GM12865 (cell line): ENCODE data around the gene CHST13.

Source experiments
- DNase-seq: peaks from one replicate; pipeline ENCODE4 v3.0.0; 2010; ENCODE audit warnings: low read depth
- H3K4me3 ChIP-seq: 2 replicates; pipeline ENCODE4 v1.5.1; 2011; ENCODE audit warnings: mild to moderate bottlenecking, low read depth, low read length, control low read depth
- CTCF ChIP-seq: IDR thresholded peaks from 2 replicates; pipeline ENCODE4 v1.5.1; 2011; ENCODE audit warnings: low read length, control low read depth, low read depth, inconsistent platforms; ENCODE audit not compliant: insufficient read depth; ENCODE audit errors: missing control alignments

The CHST13 gene

GRCh38 chr3:126478581-126479310 is 45.2 kb upstream of the CHST13 start:
- H3K4me3 ChIP-seq: no peak overlapping the region
- DNase-seq: no peak
- TF ChIP-seq CTCF: no peak

- H3K4me3 ChIP-seq: no peak overlapping the region
- DNase-seq: no peak
- TF ChIP-seq CTCF: no peak
These were observed 44.3 kb upstream of the CHST13 start for GRCh38 chr3:126479642-126480041.

GRCh38 chr3:126480206-126480605 is 43.7 kb upstream of the CHST13 start:
- no peak overlapping the region for H3K4me3 ChIP-seq
- no peak for DNase-seq
- TF ChIP-seq CTCF: no peak

GRCh38 chr3:126480861-126481260 is 43.1 kb upstream of the CHST13 start:
- H3K4me3 ChIP-seq: no peak overlapping the region
- no peak for DNase-seq
- no peak for TF ChIP-seq CTCF

GRCh38 chr3:126481808-126482502 is 42.0 kb upstream of the CHST13 start:
- TF ChIP-seq CTCF: no peak
- no peak overlapping the region for H3K4me3 ChIP-seq
- DNase-seq: no peak

GRCh38 chr3:126482503-126483255 is 41.3 kb upstream of the CHST13 start:
- no peak for TF ChIP-seq CTCF
- H3K4me3 ChIP-seq: no peak overlapping the region
- DNase-seq: no peak
